Anterior cingulate cortex (tissue), 58 donors: Measurements from ENCODE around the gene HDAC4.
"Not testable (repeated sequence)": the region's sequence is repeated elsewhere in the genome, so short reads cannot be mapped to it uniquely, and the experiment has no call there.

Experiments used
- DNase-seq, 58 donors: peaks; one replicate each; lab custom pipeline; 2025; lab: John Stamatoyannopoulos, UW

HDAC4 gene

GRCh38 chr2:239039479-239039861 lies 361.4 kb downstream of the HDAC4 start:
- peak in 31 of 58 donors; percentile 8 to 74 (median 45) for DNase-seq

GRCh38 chr2:239038773-239039478 lies 361.9 kb downstream of the HDAC4 start:
- DNase-seq: no peak

GRCh38 chr2:239038284-239038683 lies 362.5 kb downstream of the HDAC4 start:
- DNase-seq: not testable (repeated sequence)

GRCh38 chr2:239037559-239037910 lies 363.3 kb downstream of the HDAC4 start:
- no peak for DNase-seq

GRCh38 chr2:239036819-239037558 lies 363.8 kb downstream of the HDAC4 start:
- no peak for DNase-seq

- DNase-seq: no peak
Measured at GRCh38 chr2:239035997-239036731, 364.7 kb downstream of the HDAC4 start.

GRCh38 chr2:239035361-239035814 lies 365.4 kb downstream of the HDAC4 start:
- DNase-seq: peak in 44 of 58 donors; percentile 6 to 75 (median 34)

- DNase-seq: no peak
Measured at GRCh38 chr2:239034561-239035341, 366.1 kb downstream of the HDAC4 start.

- no peak for DNase-seq
Measured at GRCh38 chr2:239033801-239034560, 366.8 kb downstream of the HDAC4 start.

GRCh38 chr2:239029958-239030357 lies 370.9 kb downstream of the HDAC4 start:
- no peak for DNase-seq

- DNase-seq: no peak
Measured at GRCh38 chr2:239028253-239028619, 372.6 kb downstream of the HDAC4 start.

GRCh38 chr2:239027391-239028252 lies 373.2 kb downstream of the HDAC4 start:
- DNase-seq: no peak

GRCh38 chr2:239026711-239027361 lies 374.0 kb downstream of the HDAC4 start:
- no peak for DNase-seq

- peak in 3 of 58 donors; percentile 19 to 57 (median 24) for DNase-seq
Measured at GRCh38 chr2:239025951-239026461, 374.8 kb downstream of the HDAC4 start.

- peak in 3 of 58 donors; percentile 20 to 60 (median 46) for DNase-seq
Measured at GRCh38 chr2:239025096-239025801, 375.6 kb downstream of the HDAC4 start.

GRCh38 chr2:239024226-239024625 lies 376.6 kb downstream of the HDAC4 start:
- DNase-seq: no peak
